HFF-Myc (cell line): ENCODE data around the gene LMAN2.
"Not testable (repeated sequence)": the region's sequence is repeated elsewhere in the genome, so short reads cannot be mapped to it uniquely, and the experiment has no call there.

Experiments used
- DNase-seq: peaks from one replicate; pipeline ENCODE4 v3.0.0-alpha.2; 2011; ENCODE audit warnings: low read depth; ENCODE audit errors: extremely low read depth
- H3K4me3 ChIP-seq: replicated peaks from 2 replicates; pipeline ENCODE4 v1.5.1; 2011; ENCODE audit warnings: low read depth, mild to moderate bottlenecking, control low read depth, low read length
- TF ChIP-seq, protein P1 (sequence below): IDR thresholded peaks from 2 replicates; pipeline ENCODE4 v1.5.1; 2012; ENCODE audit warnings: mild to moderate bottlenecking, low read depth, low read length, control low read depth; ENCODE audit errors: missing control alignments

The LMAN2 gene

GRCh38 chr5:177362610-177363507 is 11.4 kb upstream of the LMAN2 start:
- TF ChIP-seq, protein P1, sequence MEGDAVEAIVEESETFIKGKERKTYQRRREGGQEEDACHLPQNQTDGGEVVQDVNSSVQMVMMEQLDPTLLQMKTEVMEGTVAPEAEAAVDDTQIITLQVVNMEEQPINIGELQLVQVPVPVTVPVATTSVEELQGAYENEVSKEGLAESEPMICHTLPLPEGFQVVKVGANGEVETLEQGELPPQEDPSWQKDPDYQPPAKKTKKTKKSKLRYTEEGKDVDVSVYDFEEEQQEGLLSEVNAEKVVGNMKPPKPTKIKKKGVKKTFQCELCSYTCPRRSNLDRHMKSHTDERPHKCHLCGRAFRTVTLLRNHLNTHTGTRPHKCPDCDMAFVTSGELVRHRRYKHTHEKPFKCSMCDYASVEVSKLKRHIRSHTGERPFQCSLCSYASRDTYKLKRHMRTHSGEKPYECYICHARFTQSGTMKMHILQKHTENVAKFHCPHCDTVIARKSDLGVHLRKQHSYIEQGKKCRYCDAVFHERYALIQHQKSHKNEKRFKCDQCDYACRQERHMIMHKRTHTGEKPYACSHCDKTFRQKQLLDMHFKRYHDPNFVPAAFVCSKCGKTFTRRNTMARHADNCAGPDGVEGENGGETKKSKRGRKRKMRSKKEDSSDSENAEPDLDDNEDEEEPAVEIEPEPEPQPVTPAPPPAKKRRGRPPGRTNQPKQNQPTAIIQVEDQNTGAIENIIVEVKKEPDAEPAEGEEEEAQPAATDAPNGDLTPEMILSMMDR = no peak
- H3K4me3 ChIP-seq = peak overlapping the region; percentile 29
- DNase-seq = peak; percentile 14

GRCh38 chr5:177362292-177362609 is 10.8 kb upstream of the LMAN2 start:
- TF ChIP-seq, protein P1 = no peak
- DNase-seq = no peak
- H3K4me3 ChIP-seq = no peak overlapping the region

DNA sequence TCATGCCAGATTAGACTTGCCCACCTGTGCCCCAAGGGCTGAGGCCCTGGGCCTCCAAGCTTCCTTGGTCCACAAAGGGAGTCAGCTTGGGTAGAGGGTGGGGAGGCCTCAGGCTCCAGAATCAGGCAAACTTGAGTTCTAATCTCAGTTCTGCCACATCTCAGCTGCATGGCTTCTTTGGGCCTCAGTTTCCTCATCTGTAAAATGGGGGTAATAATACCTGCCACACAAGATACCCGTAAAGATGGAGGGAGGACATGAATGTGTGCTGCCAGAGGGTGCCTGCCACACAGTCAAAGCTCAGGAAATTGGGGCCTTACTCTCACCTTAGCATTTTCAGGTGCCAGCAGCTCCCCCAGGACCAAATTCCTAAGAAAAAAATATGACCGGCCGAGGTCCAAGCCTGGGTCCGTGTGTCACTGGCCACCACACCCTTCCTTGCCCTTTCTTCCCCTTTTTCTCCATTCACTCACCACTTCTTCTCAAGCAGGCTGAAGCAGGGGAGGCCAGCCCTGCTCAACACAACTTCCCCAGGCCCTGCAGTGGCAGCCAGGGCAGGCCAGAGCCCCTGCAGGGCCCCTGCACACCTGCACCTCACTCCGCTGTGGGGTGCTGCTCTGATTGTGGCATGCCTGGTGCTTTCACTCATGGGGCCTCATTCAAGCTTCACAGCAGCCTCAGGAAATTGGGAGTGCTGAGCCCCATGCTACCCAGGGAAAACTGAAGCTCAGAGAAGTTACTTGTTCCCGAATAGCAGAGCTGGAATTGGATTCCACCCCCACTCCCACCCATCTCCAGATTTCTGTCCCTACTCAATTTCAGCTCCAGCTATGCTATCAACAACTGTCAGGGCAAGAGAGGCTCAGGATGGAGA is 10.2 kb upstream of the LMAN2 start:
- no peak overlapping the region for H3K4me3 ChIP-seq
- TF ChIP-seq, protein P1 = no peak
- no peak for DNase-seq

GRCh38 chr5:177360740-177361139 is 9.3 kb upstream of the LMAN2 start:
- DNase-seq, H3K4me3 ChIP-seq: not testable (repeated sequence)

DNA sequence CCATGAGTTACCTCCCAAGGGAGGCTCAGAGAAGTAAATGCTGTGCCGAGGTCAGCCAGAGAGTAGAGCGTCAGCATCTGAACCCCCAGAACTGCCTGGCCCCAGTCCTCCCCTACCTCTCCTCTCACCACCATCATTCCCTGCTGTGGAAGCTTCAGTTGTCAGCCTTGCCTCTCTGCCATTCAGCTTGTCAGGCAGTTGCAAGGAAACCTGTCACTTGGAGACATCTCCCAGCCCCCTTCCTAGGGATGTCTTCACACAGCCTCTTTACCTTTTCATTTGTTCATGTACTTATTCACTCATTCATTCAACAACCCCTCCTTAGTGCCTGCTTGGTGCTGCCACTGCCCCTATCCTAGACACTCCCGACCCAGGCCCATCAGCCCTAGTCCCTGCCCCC is 8.4 kb upstream of the LMAN2 start:
- no peak for DNase-seq
- TF ChIP-seq, protein P1 = no peak
- no peak overlapping the region for H3K4me3 ChIP-seq

- DNase-seq = no peak
- TF ChIP-seq, protein P1 = no peak
- H3K4me3 ChIP-seq = no peak overlapping the region
Measured at GRCh38 chr5:177359451-177359851, 8.0 kb upstream of the LMAN2 start.

DNA sequence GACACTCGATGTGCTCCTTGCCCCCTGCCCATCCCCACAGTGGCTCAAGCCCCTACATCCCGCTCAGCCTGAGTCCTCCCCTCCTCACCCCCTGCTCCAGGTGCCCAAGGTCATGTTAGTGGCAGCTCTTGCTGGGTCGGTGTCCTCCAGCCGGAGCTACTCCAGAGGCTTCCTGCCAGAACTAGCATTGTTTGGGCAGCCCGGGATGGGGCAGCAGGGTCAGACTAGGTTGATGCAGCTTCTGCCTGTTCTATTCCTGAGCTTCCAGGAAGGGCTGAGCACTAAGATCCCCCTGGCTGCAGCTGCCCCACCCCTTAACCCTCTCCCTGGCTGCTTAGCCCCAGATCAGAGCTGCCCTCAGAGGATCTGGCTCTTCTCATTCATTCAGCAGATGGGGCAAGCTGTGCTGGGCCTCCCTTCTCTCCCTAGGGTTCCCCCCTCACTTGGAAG is 6.9 kb upstream of the LMAN2 start:
- DNase-seq = no peak
- TF ChIP-seq, protein P1 = no peak
- H3K4me3 ChIP-seq = no peak overlapping the region; the same call in 1 of the 2 replicates
